NK-92 treated with Interleukin-12 subunit alpha and Interleukin-12 subunit beta, amount 100 ng/mL, for 24 hours (cell line): ENCODE measurements around the gene IGDCC3.

Source experiments
- DNase-seq: peaks from one replicate; lab custom pipeline; 2025; lab: John Stamatoyannopoulos, UW

Gene IGDCC3

GRCh38 chr15:65339920-65340319, 37.9 kb downstream of the IGDCC3 start:
- DNase-seq = no peak

DNA sequence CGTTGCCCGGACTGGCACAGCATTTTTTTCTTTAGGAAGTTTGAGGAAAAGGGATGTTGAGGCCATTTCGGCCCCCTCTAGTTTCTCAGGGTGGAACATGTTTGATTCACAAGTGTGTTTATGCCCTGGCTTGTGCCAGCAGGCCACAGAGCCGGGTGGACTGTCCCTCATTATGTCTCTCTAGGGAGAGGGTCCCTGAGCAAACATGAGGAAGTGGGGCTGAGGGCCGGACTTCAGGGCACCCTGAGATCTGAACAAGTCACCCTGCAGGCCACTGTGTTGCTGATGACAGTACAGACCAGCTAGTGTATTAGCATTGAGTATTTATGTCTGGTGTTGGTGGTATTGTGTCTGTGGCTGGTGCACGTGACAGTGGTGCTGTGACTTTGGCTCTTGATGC, 38.4 kb downstream of the IGDCC3 start:
- DNase-seq = no peak

DNA sequence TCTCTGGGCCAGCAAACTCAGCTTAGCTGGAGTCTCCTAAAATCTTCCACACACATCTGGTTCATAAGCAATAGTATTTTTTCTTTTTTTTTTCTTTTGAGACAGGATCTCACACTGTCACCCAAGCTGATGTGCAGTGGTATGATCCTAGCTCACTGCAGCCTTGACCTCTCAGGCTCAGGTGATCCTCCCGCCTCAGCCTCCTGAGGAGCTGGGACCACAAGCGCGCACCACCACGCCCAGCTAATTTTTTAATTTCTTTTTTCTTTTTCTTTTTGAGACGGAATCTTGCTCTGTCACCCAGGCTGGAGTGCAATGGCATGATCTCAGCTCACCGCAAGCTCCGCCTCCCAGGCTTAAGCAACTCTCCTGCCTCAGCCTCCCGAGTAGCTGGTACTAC, 39.0 kb downstream of the IGDCC3 start:
- DNase-seq = no peak

- no peak for DNase-seq
Measured at GRCh38 chr15:65338366-65338765, 39.4 kb downstream of the IGDCC3 start.

DNA sequence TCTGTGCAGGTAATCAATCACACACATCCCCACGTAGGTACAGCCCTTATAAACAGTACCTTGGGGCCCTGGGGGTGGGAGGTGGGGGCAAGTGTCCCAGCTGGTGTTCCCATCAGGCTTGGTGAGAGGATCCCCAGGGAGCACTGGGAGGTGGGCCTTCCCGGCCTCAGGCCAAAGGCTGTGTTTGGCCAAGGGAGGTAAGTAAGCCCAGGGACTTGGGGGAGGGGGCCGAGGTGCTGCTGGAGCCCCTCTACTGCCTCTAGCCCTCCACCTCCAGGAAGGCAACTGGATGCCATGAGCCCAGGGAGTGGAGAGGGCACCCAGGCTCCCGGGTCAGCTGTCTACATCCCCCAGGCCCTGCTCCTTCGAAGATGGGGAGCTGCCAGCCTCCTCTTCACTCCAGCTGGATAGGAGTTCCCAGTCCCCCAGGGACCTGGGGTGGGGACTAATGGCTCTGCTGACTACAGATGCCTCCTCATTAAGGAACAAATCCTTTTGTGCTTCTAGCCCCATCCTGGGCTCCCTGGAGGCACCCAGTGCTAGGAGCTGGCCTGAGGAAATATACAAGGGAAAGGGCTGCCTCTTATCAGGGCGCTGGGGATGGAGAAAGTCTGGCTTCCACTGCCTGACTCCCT, 40.2 kb downstream of the IGDCC3 start:
- DNase-seq = no peak

DNA sequence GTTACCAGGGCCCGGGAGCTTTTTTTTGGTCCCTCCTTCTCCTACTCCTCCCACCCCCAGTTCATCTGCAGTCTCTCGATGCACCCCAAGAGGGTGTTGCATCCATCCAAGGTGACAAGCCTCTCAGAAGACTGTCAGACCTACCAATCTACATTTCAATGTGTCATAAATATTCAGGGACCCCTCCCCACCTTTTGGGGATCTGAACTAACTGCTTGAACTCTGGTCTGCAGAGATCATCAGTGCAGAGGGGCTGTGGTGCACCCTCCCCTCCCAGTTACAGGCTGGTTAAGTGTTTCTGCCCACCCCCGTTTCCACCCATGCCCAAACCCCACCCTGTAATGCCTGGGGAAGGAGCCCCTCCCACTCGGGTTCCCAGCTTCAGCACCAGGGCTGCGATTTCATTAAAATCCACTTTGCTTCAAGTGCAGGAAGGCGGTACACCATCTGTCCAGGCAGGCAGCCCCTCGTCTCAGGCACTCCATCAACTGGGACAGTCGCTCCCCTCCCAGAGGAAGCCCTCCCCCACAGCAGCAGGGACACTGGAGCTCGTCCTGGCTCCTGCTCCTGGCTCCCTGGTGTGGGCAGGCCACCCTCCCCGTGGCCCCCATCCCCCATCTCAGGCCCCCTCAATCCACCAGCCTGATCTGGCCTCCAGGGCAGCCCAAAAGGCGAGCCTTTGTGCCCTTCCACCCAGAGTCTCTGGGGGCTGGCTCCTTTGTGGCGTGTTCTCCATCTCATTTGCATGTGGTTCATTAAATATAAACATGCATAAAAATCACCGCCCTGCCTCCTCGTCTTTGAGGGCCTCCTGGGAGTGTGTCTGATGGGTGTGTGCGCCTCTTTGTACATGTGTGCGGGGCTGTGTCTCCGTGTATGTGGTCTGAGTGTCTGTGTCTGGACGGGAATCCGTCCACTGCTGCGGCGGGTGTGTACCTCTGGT, 41.0 kb downstream of the IGDCC3 start:
- no peak for DNase-seq

GRCh38 chr15:65335278-65336055, 42.3 kb downstream of the IGDCC3 start:
- no peak for DNase-seq

DNA sequence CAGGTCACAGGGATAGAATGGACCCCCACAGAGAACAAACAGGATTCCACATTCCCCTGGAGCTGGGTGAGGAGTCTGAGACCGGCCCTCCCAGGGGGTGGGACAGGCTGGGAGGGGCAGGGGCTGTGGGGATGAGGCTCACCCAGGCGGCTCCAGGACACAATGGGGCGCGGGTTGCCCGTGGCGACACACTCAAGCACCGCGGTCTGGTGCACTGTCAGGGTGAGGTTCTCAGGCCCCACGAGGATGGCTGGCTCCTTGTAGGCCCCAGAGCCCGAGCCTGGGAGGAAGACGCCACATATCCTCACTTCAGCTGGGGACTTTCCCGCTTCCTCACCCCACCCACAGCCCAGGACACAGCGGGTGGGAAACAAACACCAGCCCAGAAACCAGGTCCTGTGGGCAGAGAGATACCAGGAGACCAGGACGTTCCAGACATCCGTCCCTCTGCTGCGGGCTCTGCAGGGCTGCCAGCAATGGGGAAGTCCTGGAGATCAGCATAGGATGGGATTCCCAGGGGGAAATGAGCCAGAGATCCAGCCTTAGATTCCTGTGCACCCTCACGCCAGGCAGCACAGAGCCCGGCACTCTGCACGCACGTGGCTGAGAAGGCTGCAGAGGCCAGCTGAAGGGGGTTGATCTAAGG, 43.1 kb downstream of the IGDCC3 start:
- DNase-seq = no peak

DNA sequence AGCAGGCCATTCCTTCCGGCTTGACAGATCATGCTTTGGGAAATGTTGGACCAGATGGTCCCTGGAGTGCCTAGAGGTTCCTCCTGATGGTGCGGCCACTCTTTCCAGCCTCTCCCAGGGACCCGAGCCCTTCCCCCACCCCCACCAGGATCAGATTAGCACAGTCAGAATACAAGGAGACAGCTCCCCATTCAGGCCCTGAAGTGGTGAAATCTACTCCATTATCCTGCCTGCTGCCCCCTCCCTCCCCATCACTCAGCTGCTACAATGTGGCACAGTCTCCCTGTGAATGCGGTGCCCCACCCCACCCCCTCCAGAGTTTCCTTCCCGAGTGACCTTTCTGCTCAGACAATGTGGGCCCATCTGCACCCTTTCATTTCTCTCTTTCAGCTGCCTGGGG, 43.9 kb downstream of the IGDCC3 start:
- no peak for DNase-seq

DNA sequence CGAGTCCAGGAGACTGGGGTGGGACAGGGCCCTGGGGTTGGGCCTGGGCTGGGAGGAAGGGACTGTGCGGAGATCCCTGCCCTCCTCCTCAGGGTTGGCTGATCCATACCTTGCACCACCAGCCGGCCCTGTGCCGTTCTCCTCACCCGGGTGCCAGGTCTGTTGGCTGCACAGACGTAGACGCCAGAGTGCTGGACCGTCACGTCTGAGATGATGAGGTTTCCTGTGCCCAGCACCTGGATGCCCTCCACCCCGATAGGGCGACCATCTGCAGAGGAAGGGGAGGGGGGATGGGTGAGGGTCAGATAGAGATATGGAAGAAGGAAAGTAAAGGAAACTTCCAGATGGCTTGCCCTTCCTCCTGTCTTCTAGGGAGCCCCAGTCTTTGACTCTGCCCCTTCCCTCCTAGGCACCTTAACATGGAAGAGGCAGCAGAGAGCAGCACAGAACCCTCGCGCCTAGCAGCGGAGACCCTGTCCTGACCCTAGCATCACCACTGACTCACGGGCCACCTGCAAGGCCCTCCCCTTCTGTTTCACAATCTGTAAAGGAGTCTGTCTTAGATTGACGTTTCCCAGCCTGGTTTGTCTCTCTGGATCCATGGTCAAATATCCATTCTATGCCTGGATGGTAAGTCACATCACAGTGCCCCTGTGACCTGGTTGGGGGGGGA, 44.5 kb downstream of the IGDCC3 start:
- DNase-seq = no peak

GRCh38 chr15:65332391-65333147, 45.2 kb downstream of the IGDCC3 start:
- DNase-seq = no peak

DNA sequence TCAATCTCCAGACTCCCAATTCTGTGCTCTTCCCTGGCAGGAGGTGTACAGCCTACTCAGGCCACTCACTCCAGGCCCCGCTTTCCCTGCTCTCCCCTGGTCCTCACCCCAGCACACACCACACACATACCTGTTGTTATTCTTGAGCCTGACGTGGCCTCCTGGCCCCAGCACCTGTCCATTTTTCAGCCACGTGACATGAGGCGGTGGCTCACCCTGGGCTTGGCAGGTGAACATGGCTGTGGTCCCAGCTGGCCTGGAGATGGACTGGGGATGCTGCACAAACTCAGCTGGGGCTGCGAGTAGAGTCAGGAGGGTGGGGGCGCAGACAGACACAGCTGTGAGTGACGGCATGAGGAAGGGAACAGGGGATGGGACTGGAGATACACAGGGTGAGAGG, 46.0 kb downstream of the IGDCC3 start:
- no peak for DNase-seq

DNA sequence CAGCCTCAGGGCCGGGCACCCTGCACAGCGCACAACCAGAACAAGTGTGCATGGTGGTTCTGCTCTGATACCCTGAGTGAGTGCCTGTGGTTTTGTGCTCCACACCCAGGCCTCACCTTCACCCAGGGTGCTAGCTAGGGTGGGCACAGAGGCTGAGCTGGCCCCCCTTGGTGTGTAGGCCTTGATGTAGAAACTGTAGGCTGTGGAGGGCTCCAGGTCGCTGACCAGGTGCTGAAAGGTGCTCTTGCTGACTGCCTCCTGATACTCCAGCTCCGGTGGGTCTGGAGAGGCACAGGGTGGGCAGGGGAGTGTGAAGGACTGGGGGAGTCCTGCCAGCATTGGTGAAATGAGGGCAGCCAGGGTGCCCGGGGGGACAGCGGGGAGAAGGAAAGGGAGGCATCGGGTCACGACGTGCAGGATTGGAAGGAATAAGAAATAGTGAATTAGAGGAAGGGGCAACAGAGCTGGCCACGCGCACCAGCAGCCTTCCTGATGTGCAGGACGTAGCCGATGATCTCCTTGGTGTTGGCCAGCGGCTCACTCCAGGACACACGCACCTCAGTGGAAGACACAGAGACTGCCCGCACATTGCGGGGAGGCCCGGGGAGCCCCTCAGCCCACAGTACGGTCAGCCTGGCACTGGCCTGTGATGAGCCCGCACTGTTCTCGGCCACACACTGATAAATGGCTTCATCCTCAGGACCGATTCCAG, 46.7 kb downstream of the IGDCC3 start:
- DNase-seq = no peak

DNA sequence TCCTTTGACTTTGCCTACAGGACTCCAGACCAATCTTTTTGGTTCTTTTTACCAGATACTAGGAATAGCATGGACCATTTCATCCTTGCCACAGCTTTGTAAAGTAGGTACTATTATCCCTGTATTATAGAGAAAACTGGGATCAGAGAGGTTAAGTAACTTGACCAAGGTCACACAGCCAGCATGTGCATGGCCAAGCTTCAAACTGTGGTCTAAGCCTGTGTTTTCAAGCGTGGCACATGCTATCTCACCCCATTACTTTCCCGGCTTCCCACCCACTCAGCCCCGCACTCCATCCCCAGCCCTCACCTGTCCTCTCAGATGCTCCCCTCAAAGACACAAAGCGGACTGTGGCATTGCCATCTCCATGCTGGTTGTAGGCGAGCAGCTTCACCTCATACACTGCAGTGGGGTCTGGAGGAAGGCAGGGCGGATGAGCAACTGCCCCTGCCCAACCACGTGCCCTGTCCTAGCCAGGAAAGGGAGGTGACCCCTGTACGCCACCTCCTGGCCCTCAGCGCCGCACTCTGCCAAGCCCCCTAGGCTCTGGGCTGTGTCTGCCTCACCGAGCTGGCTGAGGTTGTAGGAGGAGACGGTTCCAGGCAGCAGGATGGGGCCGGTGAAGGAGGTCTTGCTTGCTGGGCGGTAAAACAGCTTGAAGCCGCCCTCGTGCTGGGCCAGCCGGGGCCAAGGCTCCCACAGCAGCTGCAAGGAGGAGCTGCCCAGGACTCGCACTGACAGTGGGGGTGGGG, 47.6 kb downstream of the IGDCC3 start:
- no peak for DNase-seq

DNA sequence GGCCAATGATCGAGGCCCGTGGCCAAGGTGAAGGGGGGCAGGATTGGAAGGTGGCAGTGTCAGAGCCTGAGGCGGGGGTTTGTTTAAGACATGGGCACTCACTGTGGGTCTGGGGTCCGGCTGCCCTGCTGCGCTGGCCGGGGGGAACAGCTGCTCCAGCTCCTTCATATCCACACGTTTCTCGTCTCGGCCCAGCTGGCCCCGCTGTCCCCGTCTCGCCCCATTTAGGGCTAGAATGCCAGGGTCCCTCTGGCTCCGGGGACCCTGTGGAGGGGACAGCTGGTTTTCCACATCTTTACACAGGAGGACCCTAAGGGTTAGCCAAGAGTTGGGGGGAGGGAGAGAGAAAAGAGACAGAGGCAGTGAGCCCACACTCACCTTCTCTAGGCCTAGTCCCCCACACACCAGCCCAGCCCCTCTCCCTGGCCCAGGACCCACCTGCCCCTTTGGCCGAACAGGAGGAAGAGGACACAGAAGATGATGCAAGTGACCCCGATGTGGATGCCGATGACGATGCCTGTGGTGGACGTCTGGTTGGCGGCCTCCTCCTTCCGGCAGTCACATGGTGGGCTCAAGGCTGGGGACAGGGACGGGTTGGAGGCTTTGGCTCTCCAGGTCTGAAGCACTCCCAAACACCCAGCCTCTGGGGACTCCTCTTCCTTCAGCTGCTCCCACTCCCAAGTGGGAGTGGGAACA, 48.4 kb downstream of the IGDCC3 start:
- DNase-seq = no peak

GRCh38 chr15:65328506-65329287, 49.1 kb downstream of the IGDCC3 start:
- no peak for DNase-seq

DNA sequence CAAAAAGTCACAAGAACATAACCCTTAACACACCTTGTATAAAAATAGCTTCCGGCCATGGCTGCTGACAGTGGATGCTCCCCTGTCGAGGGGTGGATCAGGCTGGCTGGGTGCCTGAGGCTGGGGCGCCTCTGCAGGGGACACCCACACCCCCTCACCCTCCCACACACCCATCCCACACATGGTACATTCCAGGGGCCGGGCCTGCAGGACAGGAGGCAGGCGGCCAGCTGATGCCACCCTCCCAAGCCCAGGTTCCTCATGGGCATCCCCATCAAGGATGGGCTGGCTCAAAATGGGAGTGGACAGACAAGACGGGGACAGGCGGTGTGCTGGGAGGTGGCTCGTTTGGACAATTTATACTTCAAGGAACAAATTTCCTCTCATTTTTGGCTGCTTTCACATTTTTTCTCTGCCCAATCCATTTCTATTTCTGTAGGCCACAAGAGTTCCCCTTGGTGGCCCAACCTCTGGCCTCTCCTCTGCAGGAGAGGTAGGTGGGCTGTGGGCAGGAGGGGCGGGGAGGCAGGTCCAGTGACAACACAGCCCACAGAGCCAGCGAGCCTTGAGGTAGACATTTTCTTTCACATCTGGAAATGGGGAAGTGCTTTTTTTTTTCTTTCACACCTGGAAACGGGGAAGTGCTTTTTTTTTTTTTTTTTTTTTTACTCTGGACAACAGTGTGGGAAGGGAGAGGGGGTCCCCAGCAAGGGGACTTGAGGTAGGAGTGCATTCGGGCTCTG, 50.0 kb downstream of the IGDCC3 start:
- no peak for DNase-seq
